Fibroblast of skin of left biceps (primary cell): ENCODE measurements around the gene MSI2.

ENCODE experiments used
- DNase-seq, 2 experiments: peaks; one replicate each; pipeline ENCODE4 v3.0.0-alpha.2; 2013; ENCODE audit warnings: low read depth in 2 of 2

The MSI2 gene

GRCh38 chr17:57270801-57271245 lies 14.5 kb downstream of the MSI2 start:
- DNase-seq, result no peak

- DNase-seq, result no peak
Measured at GRCh38 chr17:57271821-57272220, 15.5 kb downstream of the MSI2 start.

GRCh38 chr17:57273490-57273889 lies 17.2 kb downstream of the MSI2 start:
- DNase-seq, result no peak

- no peak for DNase-seq
Measured at GRCh38 chr17:57274162-57274561, 17.8 kb downstream of the MSI2 start.

- no peak for DNase-seq
Measured at GRCh38 chr17:57275071-57275764, 18.9 kb downstream of the MSI2 start.

GRCh38 chr17:57276621-57277020 lies 20.3 kb downstream of the MSI2 start:
- no peak for DNase-seq

- no peak for DNase-seq
Measured at GRCh38 chr17:57277923-57278604, 21.7 kb downstream of the MSI2 start.

GRCh38 chr17:57278740-57279387 lies 22.5 kb downstream of the MSI2 start:
- DNase-seq, result no peak

- no peak for DNase-seq
Measured at GRCh38 chr17:57279432-57279831, 23.1 kb downstream of the MSI2 start.

GRCh38 chr17:57281887-57282286 lies 25.6 kb downstream of the MSI2 start:
- no peak for DNase-seq

GRCh38 chr17:57282296-57282695 lies 26.0 kb downstream of the MSI2 start:
- no peak for DNase-seq

- no peak for DNase-seq
Measured at GRCh38 chr17:57283203-57283971, 27.1 kb downstream of the MSI2 start.

- DNase-seq, result no peak
Measured at GRCh38 chr17:57284583-57284982, 28.3 kb downstream of the MSI2 start.

GRCh38 chr17:57284984-57285646 lies 28.8 kb downstream of the MSI2 start:
- no peak for DNase-seq

- no peak for DNase-seq
Measured at GRCh38 chr17:57285701-57286100, 29.4 kb downstream of the MSI2 start.

GRCh38 chr17:57286399-57287105 lies 30.2 kb downstream of the MSI2 start:
- no peak for DNase-seq

- no peak for DNase-seq
Measured at GRCh38 chr17:57288040-57288772, 31.9 kb downstream of the MSI2 start.

- DNase-seq, result no peak
Measured at GRCh38 chr17:57288773-57289121, 32.4 kb downstream of the MSI2 start.

- DNase-seq, result no peak
Measured at GRCh38 chr17:57289130-57289529, 32.8 kb downstream of the MSI2 start.

GRCh38 chr17:57289613-57290012 lies 33.3 kb downstream of the MSI2 start:
- DNase-seq, result no peak
